ENCODE data around the gene ERMP1.

Gene ERMP1

GRCh38 chr9:5870020-5870339 is 37.1 kb upstream of the ERMP1 start:
- Histone ChIP-seq H3K9me3 (ENCODE audit: control insufficient read depth, insufficient read depth, low read length) (no peaks in the 10 kb centered on the region), H3K9ac (ENCODE audit: low read depth, low read length) (no peak overlapping the region), H3K4me3 (ENCODE audit: low read depth, low read length) (no peak overlapping the region), H3K36me3 (ENCODE audit: control insufficient read depth, insufficient read depth, low read length) (no peaks in the 10 kb centered on the region), H3K27me3 (ENCODE audit: control insufficient read depth, insufficient read depth, low read length) (peaks cover 3% of the 10 kb centered on the region), H3K4me1 (ENCODE audit: control insufficient read depth, insufficient read depth, low read length) (peaks cover 4% of the 10 kb centered on the region)

- peaks cover 4% of the 10 kb centered on the region for H3K4me1 ChIP-seq (ENCODE audit: control insufficient read depth, insufficient read depth, low read length)
- no peaks in the 10 kb centered on the region for H3K36me3 ChIP-seq (ENCODE audit: control insufficient read depth, insufficient read depth, low read length)
- no peak overlapping the region for H3K4me3 ChIP-seq (ENCODE audit: low read depth, low read length)
- no peak overlapping the region for H3K9ac ChIP-seq (ENCODE audit: low read depth, low read length)
- peaks cover 3% of the 10 kb centered on the region for H3K27me3 ChIP-seq (ENCODE audit: control insufficient read depth, insufficient read depth, low read length)
- H3K9me3 ChIP-seq (ENCODE audit: control insufficient read depth, insufficient read depth, low read length) = no peaks in the 10 kb centered on the region
Observed at GRCh38 chr9:5869315-5870019, 36.5 kb upstream of the ERMP1 start.

GRCh38 chr9:5868235-5868634 is 35.3 kb upstream of the ERMP1 start:
- Histone ChIP-seq H3K27me3 (ENCODE audit: control insufficient read depth, insufficient read depth, low read length) (peaks cover 3% of the 10 kb centered on the region), H3K9me3 (ENCODE audit: control insufficient read depth, insufficient read depth, low read length) (no peaks in the 10 kb centered on the region), H3K4me1 (ENCODE audit: control insufficient read depth, insufficient read depth, low read length) (peaks cover 4% of the 10 kb centered on the region), H3K9ac (ENCODE audit: low read depth, low read length) (no peak overlapping the region), H3K4me3 (ENCODE audit: low read depth, low read length) (no peak overlapping the region), H3K36me3 (ENCODE audit: control insufficient read depth, insufficient read depth, low read length) (no peaks in the 10 kb centered on the region)

GRCh38 chr9:5866685-5867084 is 33.8 kb upstream of the ERMP1 start:
- no peak overlapping the region for H3K4me3 ChIP-seq (ENCODE audit: low read depth, low read length)
- H3K27me3 ChIP-seq (ENCODE audit: control insufficient read depth, insufficient read depth, low read length) = peaks cover 3% of the 10 kb centered on the region
- H3K9ac ChIP-seq (ENCODE audit: low read depth, low read length) = no peak overlapping the region
- H3K9me3 ChIP-seq (ENCODE audit: control insufficient read depth, insufficient read depth, low read length) = no peaks in the 10 kb centered on the region
- no peaks in the 10 kb centered on the region for H3K36me3 ChIP-seq (ENCODE audit: control insufficient read depth, insufficient read depth, low read length)
- H3K4me1 ChIP-seq (ENCODE audit: control insufficient read depth, insufficient read depth, low read length) = no peaks in the 10 kb centered on the region

- Histone ChIP-seq H3K4me3 (ENCODE audit: low read depth, low read length) (no peak overlapping the region), H3K36me3 (ENCODE audit: control insufficient read depth, insufficient read depth, low read length) (no peaks in the 10 kb centered on the region), H3K27me3 (ENCODE audit: control insufficient read depth, insufficient read depth, low read length) (peaks cover 3% of the 10 kb centered on the region), H3K9ac (ENCODE audit: low read depth, low read length) (no peak overlapping the region), H3K4me1 (ENCODE audit: control insufficient read depth, insufficient read depth, low read length) (no peaks in the 10 kb centered on the region), H3K9me3 (ENCODE audit: control insufficient read depth, insufficient read depth, low read length) (no peaks in the 10 kb centered on the region)
Observed at GRCh38 chr9:5866272-5866671, 33.4 kb upstream of the ERMP1 start.

- no peak overlapping the region for H3K9ac ChIP-seq (ENCODE audit: low read depth, low read length)
- no peaks in the 10 kb centered on the region for H3K27me3 ChIP-seq (ENCODE audit: control insufficient read depth, insufficient read depth, low read length)
- H3K9me3 ChIP-seq (ENCODE audit: control insufficient read depth, insufficient read depth, low read length) = no peaks in the 10 kb centered on the region
- H3K4me1 ChIP-seq (ENCODE audit: control insufficient read depth, insufficient read depth, low read length) = no peaks in the 10 kb centered on the region
- no peak overlapping the region for H3K4me3 ChIP-seq (ENCODE audit: low read depth, low read length)
- no peaks in the 10 kb centered on the region for H3K36me3 ChIP-seq (ENCODE audit: control insufficient read depth, insufficient read depth, low read length)
Observed at GRCh38 chr9:5864446-5864845, 31.5 kb upstream of the ERMP1 start.

- Histone ChIP-seq H3K27me3 (ENCODE audit: control insufficient read depth, insufficient read depth, low read length) (no peaks in the 10 kb centered on the region), H3K4me1 (ENCODE audit: control insufficient read depth, insufficient read depth, low read length) (no peaks in the 10 kb centered on the region), H3K9ac (ENCODE audit: low read depth, low read length) (no peak overlapping the region), H3K4me3 (ENCODE audit: low read depth, low read length) (no peak overlapping the region), H3K36me3 (ENCODE audit: control insufficient read depth, insufficient read depth, low read length) (no peaks in the 10 kb centered on the region), H3K9me3 (ENCODE audit: control insufficient read depth, insufficient read depth, low read length) (no peaks in the 10 kb centered on the region)
Observed at GRCh38 chr9:5863092-5863746, 30.3 kb upstream of the ERMP1 start.

GRCh38 chr9:5858833-5859232 is 25.9 kb upstream of the ERMP1 start:
- Histone ChIP-seq H3K36me3 (ENCODE audit: control insufficient read depth, insufficient read depth, low read length) (no peaks in the 10 kb centered on the region), H3K27me3 (ENCODE audit: control insufficient read depth, insufficient read depth, low read length) (no peaks in the 10 kb centered on the region)

GRCh38 chr9:5857928-5858327 is 25.0 kb upstream of the ERMP1 start:
- Histone ChIP-seq H3K27me3 (ENCODE audit: control insufficient read depth, insufficient read depth, low read length) (no peaks in the 10 kb centered on the region), H3K36me3 (ENCODE audit: control insufficient read depth, insufficient read depth, low read length) (no peaks in the 10 kb centered on the region), H3K4me1 (ENCODE audit: control insufficient read depth, insufficient read depth, low read length) (no peaks in the 10 kb centered on the region), H3K9me3 (ENCODE audit: control insufficient read depth, insufficient read depth, low read length) (no peaks in the 10 kb centered on the region), H3K4me3 (ENCODE audit: low read depth, low read length) (no peak overlapping the region), H3K9ac (ENCODE audit: low read depth, low read length) (no peak overlapping the region)

More at GRCh38 chr9:5858833-5859232, 25.9 kb upstream of the ERMP1 start:
- no peak overlapping the region for H3K4me3 ChIP-seq (ENCODE audit: low read depth, low read length)
- no peak overlapping the region for H3K9ac ChIP-seq (ENCODE audit: low read depth, low read length)
- H3K4me1 ChIP-seq (ENCODE audit: control insufficient read depth, insufficient read depth, low read length) = no peaks in the 10 kb centered on the region
- H3K9me3 ChIP-seq (ENCODE audit: control insufficient read depth, insufficient read depth, low read length) = no peaks in the 10 kb centered on the region

- no peaks in the 10 kb centered on the region for H3K27me3 ChIP-seq (ENCODE audit: control insufficient read depth, insufficient read depth, low read length)
- no peaks in the 10 kb centered on the region for H3K9me3 ChIP-seq (ENCODE audit: control insufficient read depth, insufficient read depth, low read length)
- H3K36me3 ChIP-seq (ENCODE audit: control insufficient read depth, insufficient read depth, low read length) = no peaks in the 10 kb centered on the region
- no peak overlapping the region for H3K4me3 ChIP-seq (ENCODE audit: low read depth, low read length)
- H3K4me1 ChIP-seq (ENCODE audit: control insufficient read depth, insufficient read depth, low read length) = no peaks in the 10 kb centered on the region
- H3K9ac ChIP-seq (ENCODE audit: low read depth, low read length) = no peak overlapping the region
Observed at GRCh38 chr9:5854063-5854790, 21.3 kb upstream of the ERMP1 start.

GRCh38 chr9:5853617-5854016 is 20.7 kb upstream of the ERMP1 start:
- Histone ChIP-seq H3K9me3 (ENCODE audit: control insufficient read depth, insufficient read depth, low read length) (no peaks in the 10 kb centered on the region), H3K36me3 (ENCODE audit: control insufficient read depth, insufficient read depth, low read length) (no peaks in the 10 kb centered on the region), H3K27me3 (ENCODE audit: control insufficient read depth, insufficient read depth, low read length) (no peaks in the 10 kb centered on the region), H3K4me1 (ENCODE audit: control insufficient read depth, insufficient read depth, low read length) (no peaks in the 10 kb centered on the region), H3K9ac (ENCODE audit: low read depth, low read length) (no peak overlapping the region), H3K4me3 (ENCODE audit: low read depth, low read length) (no peak overlapping the region)

GRCh38 chr9:5852987-5853386 is 20.1 kb upstream of the ERMP1 start:
- Histone ChIP-seq H3K9me3 (ENCODE audit: control insufficient read depth, insufficient read depth, low read length) (no peaks in the 10 kb centered on the region), H3K4me3 (ENCODE audit: low read depth, low read length) (no peak overlapping the region), H3K9ac (ENCODE audit: low read depth, low read length) (no peak overlapping the region), H3K36me3 (ENCODE audit: control insufficient read depth, insufficient read depth, low read length) (no peaks in the 10 kb centered on the region), H3K4me1 (ENCODE audit: control insufficient read depth, insufficient read depth, low read length) (no peaks in the 10 kb centered on the region), H3K27me3 (ENCODE audit: control insufficient read depth, insufficient read depth, low read length) (no peaks in the 10 kb centered on the region)
